Neutrophil (primary cell): Measurements from ENCODE around the gene APOBEC4.
A peak's percentile ranks its signal among the peaks of the same experiment; 100 is the strongest.
"Not testable (repeated sequence)": the region's sequence is repeated elsewhere in the genome, so short reads cannot be mapped to it uniquely, and the experiment has no call there.

Experiments used
- H3K27ac ChIP-seq: fragments of 200-600 bp; sonication (generic); 2 replicates; pipeline ENCODE4 v1.5.1; 2016; ENCODE audit warnings: mild to moderate bottlenecking, moderate library complexity
- H3K27me3 ChIP-seq: fragments of 200-600 bp; sonication (generic); 2 replicates; pipeline ENCODE4 v1.6.0; 2016; ENCODE audit warnings: mild to moderate bottlenecking
- H3K36me3 ChIP-seq: fragments of 200-600 bp; sonication (generic); 2 replicates; pipeline ENCODE4 v1.5.1; 2017
- H3K4me1 ChIP-seq, 2 experiments: fragments of 200-600 bp in 1 of 2; sonication (generic) in 1 of 2; 1 replicate in 1 of 2; 2 replicates in 1 of 2; pipeline versions ENCODE4 v1.5.1 to v1.6.1; 2013 to 2016; ENCODE audit warnings: low read depth in 1 of 2, low read length in 1 of 2, mild to moderate bottlenecking in 1 of 2, moderate library complexity in 1 of 2; ENCODE audit not compliant: control insufficient read depth in 1 of 2, insufficient read depth in 1 of 2
- H3K4me3 ChIP-seq, 2 experiments: fragments of 200-600 bp in 1 of 2; sonication (generic) in 1 of 2; 1 replicate in 1 of 2; 2 replicates in 1 of 2; pipeline ENCODE4 v1.5.1; 2013 to 2016; ENCODE audit warnings: low read depth in 1 of 2, low read length in 1 of 2, mild to moderate bottlenecking in 1 of 2, moderate library complexity in 1 of 2
- H3K9me3 ChIP-seq: fragments of 200-600 bp; sonication (generic); 2 replicates; pipeline ENCODE4 v1.5.1; 2016
- TF ChIP-seq, protein P1 (sequence below): fragments of 200-600 bp; sonication (generic); IDR thresholded peaks from 2 replicates; pipeline ENCODE4 v1.5.1; 2016; ENCODE audit warnings: antibody characterized with exemption

Gene APOBEC4

DNA sequence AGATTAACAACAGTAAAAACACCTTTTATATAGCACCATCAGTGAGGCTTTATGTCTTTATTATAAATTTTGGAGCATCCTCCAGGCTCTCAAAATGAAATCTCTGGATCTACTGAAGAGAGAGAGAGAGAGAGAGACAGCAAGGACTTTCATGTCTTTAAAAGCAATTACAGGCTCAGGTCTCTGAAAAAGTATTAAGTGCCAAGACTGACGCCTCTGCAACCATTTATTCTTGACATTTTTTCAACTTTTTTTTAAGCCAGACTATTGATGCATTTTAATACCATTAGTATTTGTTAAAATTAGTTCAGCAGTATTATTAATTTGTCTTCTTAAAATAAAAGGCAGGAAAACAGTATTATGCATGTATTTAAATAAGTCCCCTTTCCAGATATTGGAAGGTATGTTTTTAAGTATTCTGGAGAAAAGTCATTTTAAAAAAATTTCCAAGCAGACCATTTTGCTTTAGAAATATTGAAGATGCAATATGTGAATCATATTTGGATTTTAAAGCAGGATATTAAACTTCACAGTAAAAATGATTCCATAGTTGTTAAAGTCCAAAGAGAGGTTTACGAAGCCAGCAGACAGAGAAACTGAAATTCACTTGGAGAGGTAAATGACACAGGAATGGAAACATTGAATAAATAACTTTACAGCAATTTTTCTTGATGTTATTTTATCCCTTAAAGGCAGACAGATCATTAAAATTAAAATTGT lies 35.4 kb upstream of the APOBEC4 start:
- peaks cover 0 to 6% of the 10 kb centered on the region in 2 experiments for H3K4me1 ChIP-seq
- no peak overlapping the region for H3K4me3 ChIP-seq
- H3K36me3 ChIP-seq = no peaks in the 10 kb centered on the region
- H3K27me3 ChIP-seq = peaks cover 5% of the 10 kb centered on the region
- no peak overlapping the region for H3K27ac ChIP-seq
- TF ChIP-seq, protein P1, sequence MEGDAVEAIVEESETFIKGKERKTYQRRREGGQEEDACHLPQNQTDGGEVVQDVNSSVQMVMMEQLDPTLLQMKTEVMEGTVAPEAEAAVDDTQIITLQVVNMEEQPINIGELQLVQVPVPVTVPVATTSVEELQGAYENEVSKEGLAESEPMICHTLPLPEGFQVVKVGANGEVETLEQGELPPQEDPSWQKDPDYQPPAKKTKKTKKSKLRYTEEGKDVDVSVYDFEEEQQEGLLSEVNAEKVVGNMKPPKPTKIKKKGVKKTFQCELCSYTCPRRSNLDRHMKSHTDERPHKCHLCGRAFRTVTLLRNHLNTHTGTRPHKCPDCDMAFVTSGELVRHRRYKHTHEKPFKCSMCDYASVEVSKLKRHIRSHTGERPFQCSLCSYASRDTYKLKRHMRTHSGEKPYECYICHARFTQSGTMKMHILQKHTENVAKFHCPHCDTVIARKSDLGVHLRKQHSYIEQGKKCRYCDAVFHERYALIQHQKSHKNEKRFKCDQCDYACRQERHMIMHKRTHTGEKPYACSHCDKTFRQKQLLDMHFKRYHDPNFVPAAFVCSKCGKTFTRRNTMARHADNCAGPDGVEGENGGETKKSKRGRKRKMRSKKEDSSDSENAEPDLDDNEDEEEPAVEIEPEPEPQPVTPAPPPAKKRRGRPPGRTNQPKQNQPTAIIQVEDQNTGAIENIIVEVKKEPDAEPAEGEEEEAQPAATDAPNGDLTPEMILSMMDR = no peak
- H3K9me3 ChIP-seq = no peaks in the 10 kb centered on the region

GRCh38 chr1:183687546-183688304 lies 34.6 kb upstream of the APOBEC4 start:
- Histone ChIP-seq H3K27me3 (peaks cover 5% of the 10 kb centered on the region), H3K4me3 (no peak overlapping the region), H3K36me3 (no peaks in the 10 kb centered on the region), H3K9me3 (no peaks in the 10 kb centered on the region), H3K4me1 (peaks cover 0 to 6% of the 10 kb centered on the region in 2 experiments), H3K27ac (no peak overlapping the region)
- TF ChIP-seq, protein P1 = no peak

DNA sequence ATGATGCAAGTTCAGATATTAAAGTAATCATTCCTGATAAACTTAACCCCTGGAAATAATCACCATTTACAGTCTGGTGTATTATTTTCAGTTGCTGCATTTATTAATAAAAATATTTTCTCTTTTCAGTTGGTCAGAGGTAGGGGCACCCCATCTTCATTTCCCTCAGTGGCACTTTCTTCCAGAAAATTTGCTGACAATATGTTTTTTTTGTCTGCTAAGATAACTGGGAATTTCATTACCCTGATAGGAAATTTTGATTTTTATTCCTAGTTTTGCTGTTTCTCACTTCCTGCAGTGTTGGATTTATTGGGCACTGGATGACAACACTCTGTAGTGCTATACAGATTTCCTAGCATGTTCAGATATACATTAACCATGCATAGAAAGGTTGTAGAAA lies 33.1 kb upstream of the APOBEC4 start:
- no peaks in the 10 kb centered on the region for H3K9me3 ChIP-seq
- TF ChIP-seq, protein P1 = no peak
- H3K27me3 ChIP-seq = peaks cover 5% of the 10 kb centered on the region
- no peak overlapping the region for H3K27ac ChIP-seq
- no peaks in the 10 kb centered on the region for H3K36me3 ChIP-seq
- peaks cover 0 to 2% of the 10 kb centered on the region in 2 experiments for H3K4me1 ChIP-seq
- no peak overlapping the region for H3K4me3 ChIP-seq

- no peak overlapping the region for H3K27ac ChIP-seq
- TF ChIP-seq, protein P1 = peak; percentile 85
- no peaks in the 10 kb centered on the region for H3K36me3 ChIP-seq
- no peak overlapping the region for H3K4me3 ChIP-seq
- peaks cover 5% of the 10 kb centered on the region for H3K27me3 ChIP-seq
- no peaks in the 10 kb centered on the region for H3K4me1 ChIP-seq
- no peaks in the 10 kb centered on the region for H3K9me3 ChIP-seq
These were observed 32.1 kb upstream of the APOBEC4 start for GRCh38 chr1:183685112-183685713.

DNA sequence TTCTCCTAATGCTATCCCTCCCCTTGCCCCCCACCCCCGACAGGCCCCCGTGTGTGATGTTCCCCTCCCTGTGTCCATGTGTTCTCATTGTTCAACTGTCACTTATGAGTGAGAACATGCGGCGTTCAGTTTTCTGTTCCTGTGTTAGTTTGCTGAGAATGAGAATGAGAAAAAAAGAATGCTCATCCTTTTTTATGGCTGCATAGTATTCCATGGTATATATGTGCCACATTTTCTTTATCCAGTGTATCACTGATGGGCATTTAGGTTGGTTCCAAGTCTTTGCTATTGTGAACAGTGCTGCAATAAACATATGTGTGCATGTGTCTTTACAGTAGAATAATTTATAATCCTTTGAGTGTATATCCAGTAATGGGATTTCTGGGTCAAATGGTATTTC lies 26.2 kb upstream of the APOBEC4 start:
- not testable (repeated sequence) for H3K27ac ChIP-seq, H3K36me3 ChIP-seq, H3K9me3 ChIP-seq, H3K4me3 ChIP-seq, H3K4me1 ChIP-seq
- peaks cover 32% of the 10 kb centered on the region for H3K27me3 ChIP-seq

DNA sequence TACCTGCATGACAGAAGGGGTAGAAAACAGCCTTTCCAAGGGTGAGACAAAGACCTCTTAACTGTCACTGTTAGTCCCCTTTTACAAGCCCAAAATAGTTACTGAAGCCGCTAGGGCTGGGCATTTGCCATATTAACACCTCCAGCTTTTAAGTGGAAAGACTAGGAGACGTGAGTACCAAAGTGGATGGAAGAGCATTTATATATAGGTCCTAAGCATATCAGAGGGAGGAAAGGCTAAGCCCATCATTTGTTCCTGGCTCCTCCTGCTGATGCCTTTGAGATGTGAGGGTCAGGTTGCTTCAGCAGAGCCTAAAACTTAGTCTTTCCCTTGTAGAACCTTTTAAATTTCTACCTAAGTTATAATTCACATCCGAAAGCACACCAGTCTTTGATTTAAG lies 25.7 kb upstream of the APOBEC4 start:
- Histone ChIP-seq H3K36me3 (no peaks in the 10 kb centered on the region), H3K9me3 (no peaks in the 10 kb centered on the region)
- TF ChIP-seq, protein P1 = no peak

More for the DNA sequence above, 25.7 kb upstream of the APOBEC4 start:
- Histone ChIP-seq H3K4me3 (no peak overlapping the region), H3K4me1 (no peaks in the 10 kb centered on the region), H3K27me3 (peaks cover 38% of the 10 kb centered on the region), H3K27ac (no peak overlapping the region)
